Activated T-cell treated with anti-CD3 and anti-CD28 coated beads, Interleukin-2, amount 50 U/mL, for 48 hours (primary cell): Measurements from ENCODE around the gene RAVER2.

Experiments
- DNase-seq, 2 experiments: peaks; one replicate each; pipeline ENCODE4 v3.0.0-alpha.2; 2020

Gene RAVER2

DNA sequence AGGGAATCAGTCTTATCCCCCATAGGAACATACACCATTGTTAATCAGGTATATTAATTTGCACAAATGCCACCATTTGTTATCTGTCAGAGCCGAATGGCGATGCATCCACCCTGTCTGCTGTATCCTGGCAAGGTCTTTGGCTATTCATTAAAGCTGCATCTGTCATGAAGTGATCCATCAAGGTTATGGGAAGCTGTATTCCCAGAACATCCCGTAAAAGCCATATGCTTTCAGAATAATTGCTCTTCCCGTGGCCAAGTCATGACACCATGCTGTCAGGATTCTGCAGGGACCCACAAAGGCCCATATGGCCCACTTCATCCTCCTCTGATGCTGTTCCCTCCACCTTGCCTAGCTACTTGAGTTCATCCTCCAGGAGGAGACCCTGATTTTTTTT lies 103.9 kb downstream of the RAVER2 start:
- DNase-seq: no peak

DNA sequence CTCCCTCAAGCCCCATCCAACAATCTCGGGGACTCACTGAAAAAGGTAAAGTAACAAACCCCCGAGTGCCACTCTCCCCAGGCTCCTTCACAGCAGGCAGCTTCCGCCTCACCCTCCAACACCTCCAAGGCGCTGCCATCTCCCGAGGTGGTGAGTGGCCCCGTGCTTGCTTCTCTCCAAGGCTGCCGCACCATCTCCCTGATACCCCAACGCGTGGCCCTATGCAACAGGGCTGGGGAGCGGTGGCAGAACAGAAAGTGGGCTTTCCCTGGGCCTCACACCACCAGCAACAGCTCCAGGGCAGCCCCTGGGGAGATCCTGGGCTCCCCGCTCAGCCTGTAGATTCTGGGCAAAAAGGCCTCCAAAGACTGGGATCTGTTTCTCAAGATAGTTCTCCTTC lies 105.1 kb downstream of the RAVER2 start:
- DNase-seq: no peak

DNA sequence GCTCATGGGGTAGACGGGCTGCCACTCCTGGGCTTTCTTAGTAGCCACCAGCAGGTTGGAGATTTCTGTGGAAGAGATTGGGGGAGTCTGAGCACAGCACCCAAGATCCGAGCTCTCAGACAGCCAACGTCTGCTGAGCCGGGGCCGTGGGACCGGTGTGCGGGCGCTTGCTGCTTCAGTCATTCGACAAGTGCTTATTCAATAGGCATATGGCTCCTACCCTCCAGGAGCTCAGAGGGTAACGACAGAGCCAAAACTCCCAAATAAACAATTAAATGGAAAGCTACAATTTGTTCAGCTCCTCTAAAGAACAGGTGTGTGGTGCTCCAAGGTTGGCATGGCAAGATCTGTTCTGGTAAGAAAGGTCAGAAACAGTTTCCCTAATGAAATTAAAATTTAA lies 106.0 kb downstream of the RAVER2 start:
- DNase-seq: no peak

DNA sequence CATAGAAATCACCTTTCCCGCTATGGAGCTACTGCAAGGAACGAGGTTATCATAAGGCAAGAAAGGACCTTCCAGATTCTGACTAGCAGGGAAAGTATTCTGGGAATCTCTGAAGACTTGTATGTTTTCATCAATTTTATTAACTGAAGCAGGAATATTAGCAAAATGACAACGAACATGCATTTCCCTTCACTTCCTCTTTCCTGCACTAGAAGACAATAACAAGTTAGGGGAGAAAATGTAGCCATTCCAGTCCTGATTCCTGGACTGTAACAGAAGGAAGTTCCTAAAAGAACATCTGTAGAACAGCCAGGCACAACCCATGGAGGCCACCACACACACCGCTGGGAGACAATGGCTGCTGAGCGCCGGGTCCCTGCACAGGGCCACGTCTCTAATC lies 106.8 kb downstream of the RAVER2 start:
- DNase-seq: no peak

DNA sequence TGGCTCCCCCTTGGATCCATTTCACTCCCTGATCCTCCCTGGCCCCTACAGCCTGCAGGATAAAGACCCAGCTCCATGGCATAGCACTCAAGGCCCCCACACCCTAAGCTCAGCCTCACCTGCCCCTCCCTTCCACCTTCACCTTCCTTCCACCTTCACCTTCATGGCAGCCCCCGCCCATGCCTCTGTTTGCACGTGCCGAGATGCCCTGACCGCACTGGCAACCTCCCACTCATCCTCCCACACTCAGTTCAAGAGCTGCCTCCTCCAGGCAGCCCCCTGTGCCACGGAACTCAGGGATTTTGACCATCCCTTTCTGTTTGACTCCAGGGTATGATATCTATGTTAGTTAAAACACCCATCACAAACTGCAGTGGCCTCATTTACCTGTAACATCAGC lies 109.8 kb downstream of the RAVER2 start:
- DNase-seq: no peak

DNA sequence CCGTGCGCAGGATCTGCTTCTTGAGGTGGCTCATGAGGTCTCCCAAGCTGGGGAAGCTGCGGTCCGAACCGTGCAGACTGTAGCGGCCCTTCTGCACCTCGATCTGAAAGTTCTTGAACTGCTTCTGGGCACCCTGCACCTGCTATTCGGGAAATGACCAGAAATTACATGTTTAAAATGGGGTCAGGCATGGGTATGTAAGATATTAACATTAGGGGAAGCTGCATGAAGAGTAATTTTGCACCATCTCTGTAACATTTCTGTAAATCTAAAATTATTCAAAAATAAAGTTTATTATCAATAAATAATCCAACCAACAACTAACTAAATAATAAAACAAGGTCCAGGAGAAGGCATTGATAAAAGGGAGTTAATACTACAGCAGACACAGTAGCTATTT lies 110.7 kb downstream of the RAVER2 start:
- no peak for DNase-seq

DNA sequence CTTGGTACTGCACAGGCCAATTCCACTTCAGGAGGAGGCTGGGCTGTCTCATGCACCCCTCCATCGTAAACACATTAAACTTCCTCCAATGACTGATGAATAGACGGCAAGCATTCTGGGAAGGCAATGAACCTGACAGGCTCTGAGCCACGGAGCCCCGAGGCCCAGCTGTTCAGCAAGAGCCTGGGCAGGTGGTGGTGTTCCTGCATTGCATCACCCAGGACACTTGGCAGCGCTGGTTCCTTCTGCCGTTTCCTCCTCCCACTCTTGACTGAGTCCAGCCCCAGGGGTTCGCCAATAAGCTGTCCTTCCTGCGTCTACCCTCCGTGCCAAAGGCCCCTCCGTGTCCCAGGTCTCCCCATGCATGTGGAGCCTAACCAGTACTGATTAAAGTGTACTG lies 111.7 kb downstream of the RAVER2 start:
- DNase-seq: no peak

DNA sequence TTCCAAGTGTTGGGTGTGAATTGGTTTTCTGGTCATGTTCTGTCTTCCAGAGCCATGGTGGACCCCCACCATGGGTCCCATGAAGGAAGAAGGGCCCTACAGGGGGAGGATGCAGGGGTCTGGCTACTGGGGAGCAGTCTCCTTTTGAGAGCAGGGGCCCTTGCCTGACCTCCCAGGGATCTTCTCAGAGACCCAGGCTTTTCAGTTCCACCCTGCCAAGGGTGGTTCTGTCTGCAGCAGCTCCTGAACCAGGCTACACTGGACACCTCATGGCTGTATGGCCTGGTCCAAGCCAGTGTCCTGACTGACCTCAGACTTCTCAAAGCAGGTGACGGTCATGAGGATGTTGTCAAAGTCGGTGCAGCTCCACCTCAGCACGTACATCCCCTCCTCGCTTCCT lies 112.5 kb downstream of the RAVER2 start:
- DNase-seq: no peak

DNA sequence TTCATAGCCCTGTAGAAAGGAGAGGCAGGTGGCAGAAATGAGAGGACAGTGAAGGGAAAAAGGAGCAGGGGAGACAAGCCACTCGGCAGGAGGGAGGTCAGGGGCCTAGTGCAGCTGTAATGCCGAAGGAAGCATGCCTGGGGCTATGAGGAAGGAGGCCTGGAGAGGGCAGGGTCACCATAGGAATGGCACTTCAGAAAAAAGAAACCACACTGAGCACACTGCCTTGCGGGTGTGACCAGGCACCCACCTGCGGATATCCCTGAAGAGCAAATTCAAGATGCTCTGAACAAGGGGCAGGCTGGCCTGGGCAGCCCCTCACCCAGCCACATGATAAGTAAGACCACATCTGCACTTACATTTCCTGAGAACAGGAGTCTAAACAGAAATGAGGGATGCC lies 116.7 kb downstream of the RAVER2 start:
- no peak for DNase-seq

DNA sequence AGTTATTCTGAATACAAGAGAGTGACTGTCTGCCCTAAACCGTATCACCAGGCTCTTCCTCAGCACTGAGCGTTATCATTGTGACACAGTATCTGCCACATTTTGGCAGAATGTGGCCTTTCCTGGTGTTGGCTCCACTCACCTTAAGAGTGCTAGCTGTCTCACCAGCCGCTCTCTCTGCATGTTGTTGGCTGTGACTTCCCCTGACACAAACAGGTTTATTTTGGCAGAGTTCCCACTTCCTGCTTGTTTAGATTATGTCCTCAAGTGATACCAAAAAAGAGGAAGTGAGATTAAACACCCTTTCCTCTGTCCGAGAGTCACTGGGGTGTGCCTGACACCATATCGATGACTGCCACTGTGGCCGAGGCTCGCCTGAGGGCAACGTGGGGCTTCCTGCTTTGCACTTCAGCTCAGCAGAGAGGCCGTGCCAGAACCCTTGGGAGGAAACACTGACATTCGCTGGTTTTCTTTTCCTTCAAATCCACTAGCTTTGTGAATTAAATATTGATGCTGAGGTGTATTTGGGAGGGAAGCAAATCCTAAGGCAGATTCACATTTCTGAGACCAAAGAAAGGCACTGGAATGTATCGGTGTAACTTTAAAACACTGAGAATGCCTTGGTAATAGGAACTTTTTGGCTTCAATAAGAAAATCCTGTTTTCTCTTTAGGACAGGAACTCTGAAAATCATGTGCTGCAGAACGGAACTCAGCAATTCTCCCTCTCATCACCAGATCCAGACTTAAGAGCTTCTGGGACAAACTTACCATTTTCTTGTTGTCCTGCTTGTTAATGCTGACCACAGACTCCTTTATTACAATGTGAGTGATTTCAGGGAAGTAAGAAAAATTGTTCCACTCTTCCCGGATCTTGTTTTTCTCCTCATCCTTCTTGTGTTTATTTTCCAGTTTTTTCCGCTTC lies 119.4 kb downstream of the RAVER2 start:
- DNase-seq: peak; percentile 40 to 44

DNA sequence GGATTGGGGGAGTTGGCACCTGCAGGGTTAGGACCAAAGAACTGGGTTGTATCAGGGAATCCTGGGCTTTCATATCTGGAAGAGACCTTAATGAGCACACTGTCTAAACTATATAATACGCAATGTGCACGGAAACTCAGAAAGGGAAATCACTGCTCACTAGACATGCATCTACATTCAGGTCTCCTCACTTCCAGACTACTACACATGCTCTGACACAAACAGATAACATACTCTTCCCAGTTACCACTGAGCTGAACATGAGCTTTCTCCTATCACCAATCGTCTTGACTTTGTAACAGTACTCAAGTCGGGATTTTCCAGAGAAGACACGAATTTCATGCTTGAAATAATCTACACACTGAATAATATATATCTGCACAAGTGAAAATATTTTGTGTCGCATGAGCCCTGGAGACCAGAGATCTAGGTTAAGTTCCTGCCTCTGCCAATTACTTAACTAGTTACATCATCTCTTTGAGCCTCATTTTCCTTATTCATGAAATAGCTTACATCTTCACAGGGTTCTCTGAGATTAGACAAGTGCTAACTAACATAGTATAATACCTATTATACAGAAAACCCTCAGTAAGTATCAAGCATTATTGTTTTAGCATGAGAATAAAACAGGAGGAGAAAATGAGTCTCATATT lies 120.4 kb downstream of the RAVER2 start:
- peak in 1 of 2 experiments; percentile 8 for DNase-seq

DNA sequence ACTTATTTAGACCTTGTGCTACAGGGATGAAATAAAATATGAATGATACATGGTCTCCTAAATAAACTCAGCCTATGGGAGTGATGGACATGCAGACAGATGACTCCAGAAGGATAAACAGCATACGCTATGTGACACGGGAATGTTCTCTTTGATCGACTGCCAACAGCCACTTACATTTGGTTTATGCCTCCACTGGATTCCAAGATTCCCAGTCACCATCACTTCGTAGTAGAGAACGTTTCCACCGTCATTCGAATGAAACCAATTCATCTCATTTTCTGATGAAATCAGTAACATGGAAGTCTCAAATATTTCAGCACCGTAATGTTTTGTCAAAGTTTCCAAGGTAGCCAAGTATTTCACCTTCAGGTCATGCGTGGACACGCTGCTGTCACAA lies 121.8 kb downstream of the RAVER2 start:
- DNase-seq: no peak

DNA sequence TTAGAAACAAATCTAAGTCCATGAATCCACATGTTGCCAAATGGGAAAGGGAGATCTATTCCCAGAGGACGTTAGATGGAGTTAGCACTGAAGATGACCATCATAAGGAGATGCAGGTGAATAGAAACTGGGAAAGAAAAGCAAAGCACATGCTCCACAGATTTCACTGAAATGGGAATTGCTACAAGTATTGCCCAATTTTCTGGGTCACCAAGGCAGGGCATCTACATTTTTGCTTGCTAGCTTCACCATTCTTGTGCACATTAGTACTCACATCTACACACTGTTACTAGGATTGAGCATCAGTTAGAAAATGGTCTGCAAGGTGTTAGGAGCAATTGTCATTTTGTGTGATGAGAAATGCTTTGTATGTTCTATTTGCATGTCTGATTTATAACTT lies 122.4 kb downstream of the RAVER2 start:
- DNase-seq: no peak

DNA sequence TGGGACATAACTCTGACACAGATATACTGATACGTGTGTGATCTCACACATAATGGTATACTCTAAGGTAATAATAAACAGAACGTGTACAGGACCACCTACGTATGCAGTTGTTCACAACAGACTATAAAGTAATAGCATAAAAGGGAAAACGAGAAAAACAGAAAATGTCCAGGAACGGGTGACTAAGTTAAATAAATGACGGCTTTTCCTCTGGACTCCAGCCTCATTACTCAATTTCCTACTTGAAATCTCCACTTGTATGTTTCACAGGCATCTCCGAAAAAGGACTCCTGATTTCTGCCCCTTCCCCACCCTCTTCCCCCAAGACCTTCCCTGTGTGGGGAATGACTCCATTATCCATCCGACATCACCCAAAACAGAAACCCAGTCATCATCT lies 126.4 kb downstream of the RAVER2 start:
- DNase-seq: no peak

DNA sequence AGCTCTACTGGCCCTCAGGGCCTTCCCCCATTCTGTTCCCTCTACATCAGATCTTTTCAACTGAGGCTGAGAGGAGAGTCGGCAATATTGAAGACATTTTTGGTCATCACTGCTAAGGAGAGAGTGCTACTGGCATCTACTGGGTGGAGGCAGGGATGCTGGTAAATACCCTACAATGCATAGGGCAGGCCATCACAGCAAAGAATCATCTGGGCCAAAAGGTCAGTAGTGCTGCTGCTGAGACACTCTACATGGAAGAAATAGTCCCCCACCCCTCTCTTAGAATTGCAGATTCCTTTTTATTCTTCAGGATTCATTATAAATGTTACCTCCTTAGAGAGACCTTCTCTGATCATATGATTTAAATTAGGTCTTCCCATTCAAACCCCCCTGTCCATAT lies 127.2 kb downstream of the RAVER2 start:
- peak in 1 of 2 experiments; percentile 7 for DNase-seq

DNA sequence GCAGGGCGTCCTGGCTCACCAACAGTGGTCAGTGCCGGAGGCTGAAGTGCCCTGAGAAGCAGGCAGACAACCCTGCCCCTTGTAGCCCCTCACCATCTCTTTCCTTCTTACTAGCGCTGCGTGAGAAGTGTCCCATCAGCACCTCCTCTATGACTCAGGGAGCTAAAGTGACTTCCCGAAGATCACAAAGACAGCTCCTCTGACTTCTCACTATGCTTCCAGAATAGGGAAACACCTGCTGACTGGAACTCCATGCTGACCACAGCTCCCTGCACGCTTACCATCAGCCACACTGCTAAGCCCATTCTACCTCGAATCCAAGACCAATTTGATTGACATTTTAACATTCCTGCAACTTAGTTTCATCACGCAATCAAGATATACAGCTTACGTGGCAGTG lies 128.7 kb downstream of the RAVER2 start:
- DNase-seq: no peak

DNA sequence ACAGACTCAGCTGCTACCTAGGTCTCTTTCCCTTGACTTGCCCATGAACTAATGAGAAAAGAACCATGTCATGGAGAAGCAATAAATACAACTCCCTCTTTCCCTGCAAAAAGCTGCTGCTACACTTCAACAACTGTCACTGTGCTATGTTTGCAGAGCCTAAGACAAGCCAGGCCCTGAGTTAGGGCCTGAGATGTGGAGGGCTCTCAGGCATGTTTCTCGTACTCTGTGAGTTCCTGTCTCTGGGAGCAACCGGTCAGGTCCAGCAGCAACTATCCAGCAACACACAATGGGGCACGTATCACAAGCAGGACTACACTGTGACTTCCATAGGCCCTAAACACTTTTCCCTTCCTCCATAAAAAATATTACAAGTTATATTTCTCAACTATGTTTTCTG lies 129.8 kb downstream of the RAVER2 start:
- DNase-seq: no peak

DNA sequence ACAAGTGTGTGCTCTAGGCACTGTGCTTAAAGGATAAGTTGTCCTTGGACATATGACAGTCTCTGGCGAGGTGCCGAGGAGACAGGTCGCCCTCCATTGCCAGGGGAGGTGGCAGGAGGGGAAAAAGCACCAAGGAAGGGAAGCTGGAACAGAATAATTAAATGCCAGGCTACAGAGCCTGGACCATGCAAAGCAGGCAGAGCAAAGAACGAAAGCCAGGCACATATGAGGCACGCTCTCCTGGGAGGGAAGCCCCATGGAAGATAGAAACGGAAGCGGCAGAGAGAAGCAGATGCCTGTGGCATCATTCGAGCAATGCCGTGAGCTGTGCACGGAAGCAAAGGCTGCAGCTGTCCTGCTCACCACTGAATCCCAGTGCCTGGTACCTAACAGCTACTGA lies 130.2 kb downstream of the RAVER2 start:
- DNase-seq: no peak

DNA sequence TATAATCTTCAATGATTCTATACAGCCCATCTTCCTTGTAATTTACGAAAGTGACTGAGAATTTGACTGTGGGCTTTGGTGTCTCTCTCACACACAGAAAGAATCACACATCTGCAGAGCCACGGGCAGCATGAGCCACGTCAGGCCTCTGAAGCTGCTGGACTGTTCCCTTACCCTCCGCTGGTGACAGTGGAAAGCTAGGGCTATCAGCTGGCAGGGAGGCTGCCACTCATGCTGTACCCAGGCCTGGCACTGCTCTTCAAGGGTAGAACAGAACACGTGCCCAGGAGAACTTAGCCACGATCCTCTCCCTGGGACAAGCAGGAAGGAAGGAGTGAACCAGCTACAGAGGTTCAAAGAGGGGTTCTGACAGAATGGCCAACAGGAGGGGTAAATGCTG lies 130.7 kb downstream of the RAVER2 start:
- no peak for DNase-seq

DNA sequence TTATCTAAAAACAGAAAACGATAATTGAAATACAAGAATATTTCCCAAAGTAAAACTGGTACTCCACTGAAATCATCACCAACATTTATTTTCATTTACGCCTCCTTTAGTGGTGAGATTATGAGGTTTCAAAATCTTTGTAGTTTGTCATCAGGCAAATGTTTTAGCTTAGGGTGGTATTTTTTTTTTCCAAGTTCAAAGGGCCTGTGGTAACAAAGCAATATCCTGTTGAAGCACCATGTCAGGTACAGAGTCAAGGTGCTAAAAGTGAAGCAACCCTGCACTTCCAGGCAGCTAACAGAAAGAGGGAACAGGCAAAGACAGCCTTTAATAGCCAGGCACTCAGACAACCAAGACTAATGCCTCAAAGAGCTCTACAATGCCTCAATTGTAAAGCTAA lies 132.3 kb downstream of the RAVER2 start:
- no peak for DNase-seq

DNA sequence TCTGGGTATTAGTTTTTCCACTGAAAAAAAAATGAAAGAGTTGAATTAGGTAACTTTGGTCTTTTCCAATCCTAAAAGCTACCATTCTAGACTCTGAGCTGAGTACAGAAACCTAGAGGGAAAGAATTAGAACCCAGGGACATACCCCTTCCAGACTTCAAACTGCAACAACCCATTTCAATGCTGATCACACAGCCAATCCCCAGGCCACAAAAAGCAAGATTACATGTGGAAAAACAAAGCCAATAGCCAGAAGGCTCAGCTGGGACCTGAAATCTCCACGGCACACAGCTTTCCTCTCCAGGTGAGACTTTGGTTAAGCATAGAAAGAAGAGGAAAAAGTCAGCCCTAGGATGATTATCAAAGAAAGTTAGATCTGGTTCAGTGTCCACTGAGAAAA lies 132.7 kb downstream of the RAVER2 start:
- DNase-seq: no peak

DNA sequence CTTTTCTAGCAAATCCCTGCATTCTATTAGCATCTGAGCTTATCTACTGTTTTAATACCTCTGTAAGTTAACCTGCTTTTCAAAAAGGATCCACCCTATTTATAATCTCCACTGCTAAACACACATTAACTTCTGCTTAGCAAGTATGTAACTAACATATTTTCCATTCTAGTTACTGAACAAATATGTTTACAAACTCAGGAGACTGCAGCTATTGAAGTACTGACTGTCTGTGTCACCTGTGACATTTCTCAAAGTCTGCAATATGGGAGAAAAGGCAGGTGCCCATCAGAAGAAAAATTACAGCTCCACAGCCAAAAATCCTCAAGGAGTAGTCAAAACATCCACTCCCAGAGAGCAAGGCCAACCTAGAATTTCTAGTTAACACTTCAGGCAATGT lies 133.2 kb downstream of the RAVER2 start:
- no peak for DNase-seq

DNA sequence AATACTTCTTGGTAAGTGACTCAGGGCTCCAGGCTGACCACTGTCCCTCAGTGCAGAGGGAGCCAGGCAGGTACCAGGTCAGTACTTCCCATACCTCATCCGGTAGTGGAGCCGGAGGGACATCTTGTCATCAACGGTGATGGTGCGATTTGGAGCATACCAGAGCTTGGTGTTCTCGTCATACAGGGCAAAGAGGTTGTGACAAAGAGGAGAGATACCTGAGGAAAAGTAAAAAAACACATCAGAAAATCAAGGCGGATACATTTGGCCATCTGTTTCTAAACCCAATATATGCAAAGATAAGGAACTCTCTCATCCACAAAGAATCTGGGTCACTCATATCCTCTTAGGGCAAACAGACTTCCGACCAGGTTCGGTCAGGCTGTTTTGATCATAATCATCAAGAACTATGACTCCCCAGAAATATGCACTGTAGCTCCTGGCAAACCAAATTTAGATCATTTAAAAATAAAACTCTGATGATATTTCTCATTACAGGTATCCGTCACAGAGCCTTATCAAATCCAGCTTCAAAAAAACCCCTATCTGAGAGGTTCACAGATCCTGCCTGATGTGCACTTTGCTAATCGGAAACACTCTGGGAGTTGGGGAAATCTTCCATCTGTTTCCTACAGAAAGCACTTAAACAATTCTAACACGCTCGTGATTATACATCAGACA lies 134.2 kb downstream of the RAVER2 start:
- no peak for DNase-seq

DNA sequence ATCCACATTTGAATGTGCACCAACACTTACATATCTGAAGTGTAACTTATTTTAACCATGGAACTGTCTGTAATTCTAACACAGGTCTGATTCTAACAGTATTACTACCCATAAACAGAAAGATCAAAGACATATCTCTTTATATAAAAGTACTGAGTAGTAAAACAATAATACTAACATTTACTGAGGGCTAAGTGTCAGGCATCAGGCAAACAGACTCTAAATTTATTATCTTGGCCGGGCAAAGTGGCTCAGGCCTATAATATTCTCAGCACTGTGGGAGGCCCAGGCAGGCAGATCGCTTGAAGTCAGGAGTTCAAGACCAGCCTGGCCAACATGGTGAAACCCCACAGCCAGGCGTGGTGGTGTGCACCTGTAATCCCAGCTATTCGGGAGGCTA lies 135.6 kb downstream of the RAVER2 start:
- no peak for DNase-seq
